Stimulated activated CD4-positive, alpha-beta T cell treated with anti-CD3 and anti-CD28 coated beads, Interleukin-1b, Interleukin-23, amount 100 ng/mL, for 24 hours (primary cell): Measurements from ENCODE around the gene CDADC1.

Experiments used
- DNase-seq, 4 experiments: peaks; one replicate each; pipeline ENCODE4 v3.0.0-alpha.2; 2020; ENCODE audit warnings: low read depth in 4 of 4, low spot score in 1 of 4

CDADC1 gene

DNA sequence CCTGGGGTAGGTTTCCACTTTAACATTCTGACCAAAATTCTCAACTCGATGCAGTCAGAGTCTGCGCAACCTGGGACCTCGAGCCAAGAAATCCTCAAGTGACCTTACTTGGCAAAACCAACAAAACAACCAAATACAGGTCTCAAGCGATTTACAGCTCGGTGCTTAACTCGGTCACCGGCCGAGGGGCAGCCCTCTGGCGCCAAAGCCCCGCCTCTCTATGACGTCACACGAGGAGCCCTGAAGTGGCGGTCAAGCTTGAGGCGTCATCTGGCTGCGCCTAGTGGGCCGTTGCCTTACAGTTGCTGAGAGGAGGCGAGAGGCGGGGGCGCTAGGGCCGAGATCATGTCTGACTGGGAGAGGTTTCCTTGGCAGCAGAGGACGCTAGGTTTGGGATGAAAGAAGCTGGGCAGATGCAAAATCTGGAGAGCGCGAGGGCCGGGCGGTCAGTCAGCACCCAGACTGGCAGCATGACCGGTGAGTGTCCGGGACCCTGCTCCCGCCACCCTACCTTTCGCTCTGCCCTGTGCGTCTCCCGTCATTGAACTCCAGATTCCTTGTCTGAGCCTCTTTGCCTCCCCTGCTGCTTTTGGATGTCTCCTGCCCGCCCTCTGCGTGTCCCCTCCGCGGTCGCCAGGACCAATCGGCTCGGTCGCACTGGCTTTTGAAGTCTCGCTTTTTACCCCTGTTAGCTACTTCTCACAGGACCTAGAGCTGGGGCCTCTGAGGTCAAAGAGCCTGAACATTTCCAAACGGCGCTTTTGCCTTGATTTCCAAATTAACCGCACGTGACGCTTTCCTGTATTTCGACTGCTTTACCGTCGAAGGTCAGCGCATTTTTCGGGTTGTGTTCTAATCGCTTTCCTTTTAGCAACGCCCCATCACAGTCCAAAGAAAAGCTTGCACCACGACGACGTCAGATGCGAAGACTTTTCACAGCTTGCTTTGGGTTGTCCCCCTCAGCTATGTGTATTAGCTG, at the start of gene CDADC1:
Gene CDADC1 (plus strand): TSS at position 283 of the 979 bp plus-strand sequence. CDS start 113 bp downstream, at position 396.
- DNase-seq, result peak; percentile 82 to 90 (median 86)

DNA sequence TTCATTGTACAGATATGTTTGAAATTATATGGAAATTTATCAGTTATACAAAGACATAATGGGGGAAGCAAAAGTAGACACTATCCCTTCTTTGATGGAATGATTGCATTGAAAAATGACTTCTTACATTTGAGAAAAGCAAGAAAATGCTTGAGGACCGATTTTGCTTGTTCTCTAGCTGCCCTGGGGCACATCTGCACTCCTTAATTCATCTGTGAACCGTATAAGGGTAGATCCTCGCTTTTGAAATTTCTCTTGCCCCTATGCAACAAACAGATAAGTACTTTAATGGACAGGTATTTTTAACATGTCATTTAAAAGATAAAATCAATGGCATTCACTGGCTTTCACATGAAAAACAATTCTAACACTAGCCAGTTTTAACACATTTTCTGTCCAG, 41.1 kb upstream of the CDADC1 start:
- DNase-seq, result no peak

DNA sequence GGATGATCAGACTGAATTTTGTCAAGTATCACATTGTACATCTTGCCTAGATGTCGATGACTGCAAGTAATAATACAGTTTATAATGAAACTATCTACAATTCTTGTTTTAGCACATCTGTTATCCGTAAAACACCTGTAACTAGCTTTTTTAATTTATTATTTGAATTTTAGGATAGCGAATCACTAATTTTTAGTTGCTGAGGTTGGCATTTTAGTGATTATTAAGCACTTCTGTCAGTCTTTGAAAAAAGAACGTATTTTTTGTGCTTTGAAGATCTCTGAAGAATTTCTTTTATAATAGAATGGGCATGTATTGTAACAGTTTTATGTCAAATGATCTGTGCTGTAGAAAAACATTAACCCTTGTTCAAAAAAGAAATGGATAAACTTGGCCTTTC, 39.1 kb upstream of the CDADC1 start:
- DNase-seq, result no peak

DNA sequence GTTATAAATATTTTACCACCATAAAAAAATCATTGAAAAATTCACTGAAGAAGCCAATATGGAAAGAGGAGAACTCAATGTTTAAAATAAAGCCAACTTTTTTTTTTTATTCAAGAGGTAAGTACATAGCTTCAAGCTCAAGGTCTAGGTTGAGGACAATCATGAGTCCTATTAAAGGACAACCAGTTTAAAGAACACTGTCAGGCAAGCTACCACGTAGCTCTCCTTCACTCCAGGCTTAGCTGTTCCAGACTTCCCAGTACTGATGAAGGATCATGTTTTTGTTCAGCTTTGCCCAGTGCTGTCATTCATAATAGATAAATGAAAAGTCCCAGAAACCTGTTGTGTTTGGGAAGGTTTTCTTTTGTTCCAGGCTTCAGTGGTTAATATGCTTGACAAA, 37.6 kb upstream of the CDADC1 start:
- no peak for DNase-seq

DNA sequence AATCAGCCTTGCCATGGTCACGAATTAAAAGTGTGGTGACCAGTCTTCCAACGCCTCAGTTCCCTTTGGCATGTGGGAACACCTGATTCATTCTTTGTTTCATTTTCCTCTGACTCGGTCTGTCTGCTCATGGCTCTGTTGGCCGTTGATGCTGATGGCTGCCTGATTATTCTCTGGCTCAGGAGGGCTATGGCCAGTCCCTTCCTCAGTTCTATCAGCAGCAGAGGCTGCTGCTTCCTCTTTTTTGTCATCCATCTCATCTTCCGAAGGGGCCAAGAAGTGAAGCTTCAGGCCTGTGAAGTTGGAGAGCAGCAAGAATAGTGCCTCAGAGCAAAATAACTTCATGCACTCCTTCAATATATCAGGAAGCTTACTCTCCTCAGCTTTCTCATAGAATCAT, 37.1 kb upstream of the CDADC1 start:
- DNase-seq, result no peak

DNA sequence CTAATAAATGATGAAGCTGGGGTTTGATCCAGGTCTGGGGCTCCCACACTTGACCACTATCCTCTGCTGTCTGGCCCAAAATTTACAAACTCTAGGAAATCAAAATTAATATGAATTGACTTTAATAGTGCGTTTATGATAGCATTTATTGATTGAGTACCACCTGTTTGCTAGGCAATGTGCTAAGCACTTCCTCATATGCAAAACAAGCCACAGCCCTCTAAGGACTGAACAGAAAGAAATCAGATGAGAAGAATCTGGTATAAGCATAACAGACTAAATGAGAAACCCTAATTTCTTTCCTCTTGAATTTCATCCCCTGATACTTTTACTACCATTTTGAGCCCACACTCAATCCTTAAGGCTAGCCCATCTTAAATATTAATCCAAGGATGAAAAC, 34.2 kb upstream of the CDADC1 start:
- DNase-seq, result no peak

DNA sequence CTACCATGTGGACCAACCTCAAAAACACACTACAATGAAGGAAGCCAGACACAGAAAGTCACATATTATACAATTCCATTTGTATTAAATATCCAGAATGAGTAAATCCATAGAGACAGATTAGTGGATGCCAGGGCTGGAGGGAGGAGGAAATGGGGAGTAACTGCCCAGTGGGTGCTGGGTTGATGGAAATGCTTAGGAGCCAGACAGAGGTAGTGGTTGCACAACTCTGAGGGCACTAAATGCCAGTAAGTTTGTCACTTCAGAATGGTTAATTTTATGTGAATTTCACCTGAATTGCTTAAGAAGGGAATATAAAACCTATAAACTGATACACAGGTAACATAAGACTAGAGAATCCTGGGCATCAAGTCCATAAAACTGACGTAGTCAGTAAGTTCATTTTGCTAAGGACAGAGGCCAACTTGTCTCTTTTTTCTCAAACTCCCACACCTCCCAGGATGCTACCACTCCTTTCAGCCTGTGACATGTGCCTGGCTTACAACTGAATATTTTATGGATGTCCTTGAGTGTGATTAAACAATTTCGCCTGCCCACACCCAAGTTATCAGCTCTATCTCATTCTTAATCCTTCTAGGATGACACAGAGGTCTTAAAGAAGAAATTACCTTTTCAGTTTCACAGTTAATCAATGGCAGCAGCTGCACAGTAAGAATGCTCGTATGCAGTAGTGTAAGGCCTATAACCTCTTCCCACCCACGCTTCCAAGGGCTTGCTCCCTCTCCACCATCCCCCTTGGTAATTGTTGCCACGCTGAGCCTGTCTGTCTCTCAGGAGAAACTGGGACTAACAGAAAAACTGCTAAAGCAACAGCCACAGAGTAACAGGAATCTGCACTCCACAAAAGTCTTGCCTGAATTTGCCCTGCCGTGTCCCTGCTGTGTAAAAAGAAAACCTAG, 33.5 kb upstream of the CDADC1 start:
- no peak for DNase-seq

DNA sequence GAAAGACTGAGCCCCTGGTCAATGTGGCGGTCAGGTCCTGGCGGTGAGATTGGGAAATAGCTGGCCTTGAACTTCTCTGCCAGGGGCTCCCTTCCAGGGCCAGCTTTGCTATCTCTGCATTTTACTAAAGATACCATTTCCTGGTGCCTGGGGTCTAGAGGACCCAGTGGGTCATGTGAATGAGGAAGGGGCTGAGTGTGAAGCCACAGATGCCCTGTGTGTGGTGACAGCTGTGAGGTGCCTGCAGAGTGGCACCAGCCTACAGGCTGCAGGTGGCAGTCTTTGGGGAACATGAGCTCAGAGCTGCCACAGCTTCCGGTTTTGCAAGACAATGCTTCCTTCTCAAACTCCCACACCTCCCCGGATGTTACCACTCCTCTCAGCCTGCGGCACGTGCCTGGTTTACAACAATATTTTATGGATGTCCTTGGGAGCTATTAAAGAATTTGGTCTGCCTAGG, 32.8 kb upstream of the CDADC1 start:
- peak in 2 of 4 experiments; percentile 13 to 25 for DNase-seq

DNA sequence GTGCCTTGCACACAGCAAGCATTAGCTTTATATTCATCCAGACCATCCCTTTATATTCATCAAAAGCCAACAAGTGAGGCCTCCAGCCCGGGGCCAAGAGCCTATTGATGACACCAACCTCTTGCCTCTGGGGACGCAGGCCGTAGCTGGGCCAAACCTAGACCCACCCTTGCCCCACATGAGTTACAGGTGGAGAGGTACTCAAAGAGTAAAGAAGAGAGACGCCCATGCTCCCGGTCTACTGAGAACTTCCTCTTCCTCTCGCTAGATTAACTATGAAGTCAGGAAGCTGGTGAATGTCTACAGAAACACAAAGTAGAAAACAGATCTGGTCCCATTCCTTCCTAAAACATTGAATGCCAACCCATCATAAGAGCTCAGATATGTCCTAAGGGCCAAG, 31.4 kb upstream of the CDADC1 start:
- no peak for DNase-seq

DNA sequence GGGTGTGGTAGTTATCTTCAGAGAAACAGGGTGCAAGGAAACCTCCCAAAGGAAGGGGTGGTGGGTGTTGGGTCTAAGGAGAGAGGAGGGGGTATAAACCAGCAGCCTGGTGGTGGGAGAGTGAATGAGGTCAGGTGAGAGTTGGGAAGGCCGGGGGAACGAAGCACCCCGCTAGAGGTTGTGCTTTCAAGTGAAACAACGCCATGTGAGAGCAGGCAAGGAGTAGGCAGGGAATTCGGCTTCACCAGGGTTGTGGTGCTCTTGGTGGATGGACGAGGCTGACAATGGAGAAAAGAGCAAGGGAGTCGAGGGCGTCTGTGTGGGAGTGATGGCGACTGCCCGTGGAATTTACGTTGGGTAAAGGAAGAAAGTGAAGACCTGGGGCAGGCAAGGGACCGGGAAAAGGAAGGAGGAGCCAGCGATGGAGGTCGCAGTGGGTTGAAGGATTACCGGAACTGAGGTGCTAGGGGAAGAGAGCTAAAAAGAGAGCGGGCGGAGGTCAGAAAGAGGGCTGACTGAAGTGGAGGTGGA, 29.7 kb upstream of the CDADC1 start:
- DNase-seq, result no peak

DNA sequence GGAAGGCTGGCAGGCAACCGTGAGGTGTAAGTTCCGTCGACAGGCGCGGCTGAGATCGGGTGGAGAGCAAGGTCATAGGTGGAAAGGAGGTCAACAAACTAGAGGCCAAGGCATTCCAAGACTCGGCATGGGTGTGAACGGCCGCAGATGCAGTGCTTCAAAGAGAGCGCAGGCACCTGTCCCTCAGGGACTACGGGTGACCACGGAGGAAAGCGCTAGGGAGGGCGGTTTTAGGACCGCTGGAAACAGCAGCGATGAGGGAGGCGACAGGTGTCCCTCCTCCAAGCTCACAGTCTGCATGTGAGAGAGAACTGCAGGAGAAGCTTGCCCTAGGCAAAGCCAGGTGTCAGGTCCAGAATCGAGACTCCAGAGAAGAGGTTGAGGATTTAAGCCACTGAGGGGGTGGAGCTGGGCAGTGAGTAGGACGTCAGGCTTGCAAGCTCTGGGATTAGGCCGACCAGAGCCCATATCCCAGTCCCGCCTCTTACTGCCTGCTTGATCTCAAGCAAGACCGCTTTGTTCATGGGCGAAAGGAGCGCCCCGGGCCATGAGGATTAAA, 29.2 kb upstream of the CDADC1 start:
- DNase-seq, result no peak

DNA sequence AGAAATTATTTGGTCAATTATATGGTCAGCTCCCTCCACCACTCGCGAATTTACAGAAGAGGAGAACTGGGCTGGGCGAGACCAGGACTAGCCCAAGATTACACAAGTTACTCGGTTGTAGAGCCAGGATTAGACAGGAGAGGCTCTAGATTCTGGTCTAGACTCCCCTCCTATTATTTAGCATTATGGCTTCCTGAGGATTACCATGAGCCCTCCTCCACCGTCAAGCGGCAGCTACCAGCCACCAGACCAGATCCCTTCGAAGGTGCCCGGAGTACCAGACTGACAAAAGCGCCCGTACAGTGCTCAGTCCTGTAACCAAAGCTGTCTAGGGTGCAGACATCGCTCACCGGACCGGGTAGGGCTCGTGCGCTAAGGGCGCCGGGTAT, 28.1 kb upstream of the CDADC1 start:
- no peak for DNase-seq

DNA sequence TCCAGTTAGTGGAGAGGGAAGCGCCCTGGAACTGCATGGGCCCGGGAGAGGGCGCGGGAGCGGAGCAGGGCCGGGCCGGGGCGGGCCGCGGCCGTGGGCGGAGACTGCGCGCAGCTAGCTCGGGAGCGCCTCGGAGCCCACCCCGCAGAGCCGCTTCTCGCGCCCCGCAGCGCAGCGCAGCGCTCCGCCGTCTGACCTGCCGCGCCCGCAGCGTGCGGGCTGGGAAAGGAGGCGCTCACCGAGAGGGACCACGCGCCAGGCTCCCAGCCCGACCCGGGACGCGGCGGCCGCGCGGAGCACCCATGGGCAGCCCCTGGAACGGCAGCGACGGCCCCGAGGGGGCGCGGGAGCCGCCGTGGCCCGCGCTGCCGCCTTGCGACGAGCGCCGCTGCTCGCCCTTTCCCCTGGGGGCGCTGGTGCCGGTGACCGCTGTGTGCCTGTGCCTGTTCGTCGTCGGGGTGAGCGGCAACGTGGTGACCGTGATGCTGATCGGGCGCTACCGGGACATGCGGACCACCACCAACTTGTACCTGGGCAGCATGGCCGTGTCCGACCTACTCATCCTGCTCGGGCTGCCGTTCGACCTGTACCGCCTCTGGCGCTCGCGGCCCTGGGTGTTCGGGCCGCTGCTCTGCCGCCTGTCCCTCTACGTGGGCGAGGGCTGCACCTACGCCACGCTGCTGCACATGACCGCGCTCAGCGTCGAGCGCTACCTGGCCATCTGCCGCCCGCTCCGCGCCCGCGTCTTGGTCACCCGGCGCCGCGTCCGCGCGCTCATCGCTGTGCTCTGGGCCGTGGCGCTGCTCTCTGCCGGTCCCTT, 27.5 kb upstream of the CDADC1 start, which contains the start of gene MLNR:
Gene MLNR (plus strand): TSS at position 303 of the 820 bp plus-strand sequence. CDS start 0 bp downstream, at position 303.
- DNase-seq, result peak; percentile 12 to 24 (median 18)

DNA sequence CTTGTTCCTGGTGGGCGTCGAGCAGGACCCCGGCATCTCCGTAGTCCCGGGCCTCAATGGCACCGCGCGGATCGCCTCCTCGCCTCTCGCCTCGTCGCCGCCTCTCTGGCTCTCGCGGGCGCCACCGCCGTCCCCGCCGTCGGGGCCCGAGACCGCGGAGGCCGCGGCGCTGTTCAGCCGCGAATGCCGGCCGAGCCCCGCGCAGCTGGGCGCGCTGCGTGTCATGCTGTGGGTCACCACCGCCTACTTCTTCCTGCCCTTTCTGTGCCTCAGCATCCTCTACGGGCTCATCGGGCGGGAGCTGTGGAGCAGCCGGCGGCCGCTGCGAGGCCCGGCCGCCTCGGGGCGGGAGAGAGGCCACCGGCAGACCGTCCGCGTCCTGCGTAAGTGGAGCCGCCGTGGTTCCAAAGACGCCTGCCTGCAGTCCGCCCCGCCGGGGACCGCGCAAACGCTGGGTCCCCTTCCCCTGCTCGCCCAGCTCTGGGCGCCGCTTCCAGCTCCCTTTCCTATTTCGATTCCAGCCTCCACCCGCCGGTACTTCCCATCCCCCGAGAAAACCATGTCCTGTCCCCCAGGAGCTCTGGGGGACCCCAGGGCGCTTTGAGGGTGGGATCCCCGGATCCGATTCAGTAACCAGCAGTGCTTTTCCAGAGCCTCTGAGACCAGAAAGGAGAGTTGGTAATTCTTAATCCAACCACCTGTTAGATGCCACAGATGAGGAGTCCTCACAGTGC, 26.7 kb upstream of the CDADC1 start:
- no peak for DNase-seq

DNA sequence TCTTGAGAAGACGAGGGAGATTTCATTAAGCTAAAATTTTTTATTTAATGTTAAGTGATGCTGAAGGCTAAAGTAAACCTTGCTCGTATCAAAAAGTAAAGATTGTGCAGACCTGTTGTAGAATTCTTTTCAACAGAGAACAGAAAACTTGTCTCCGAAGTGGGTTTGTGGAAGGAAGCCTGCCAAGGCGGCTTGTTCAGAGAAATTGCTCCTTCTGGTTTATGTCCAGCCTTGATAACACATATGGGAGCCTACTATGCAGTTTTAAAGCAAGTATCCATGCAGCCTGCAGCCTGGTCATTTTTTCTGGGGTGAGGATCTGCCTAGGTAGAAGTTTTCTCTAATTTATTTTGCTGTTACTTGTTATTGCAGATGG, 26.1 kb upstream of the CDADC1 start:
- DNase-seq, result no peak

DNA sequence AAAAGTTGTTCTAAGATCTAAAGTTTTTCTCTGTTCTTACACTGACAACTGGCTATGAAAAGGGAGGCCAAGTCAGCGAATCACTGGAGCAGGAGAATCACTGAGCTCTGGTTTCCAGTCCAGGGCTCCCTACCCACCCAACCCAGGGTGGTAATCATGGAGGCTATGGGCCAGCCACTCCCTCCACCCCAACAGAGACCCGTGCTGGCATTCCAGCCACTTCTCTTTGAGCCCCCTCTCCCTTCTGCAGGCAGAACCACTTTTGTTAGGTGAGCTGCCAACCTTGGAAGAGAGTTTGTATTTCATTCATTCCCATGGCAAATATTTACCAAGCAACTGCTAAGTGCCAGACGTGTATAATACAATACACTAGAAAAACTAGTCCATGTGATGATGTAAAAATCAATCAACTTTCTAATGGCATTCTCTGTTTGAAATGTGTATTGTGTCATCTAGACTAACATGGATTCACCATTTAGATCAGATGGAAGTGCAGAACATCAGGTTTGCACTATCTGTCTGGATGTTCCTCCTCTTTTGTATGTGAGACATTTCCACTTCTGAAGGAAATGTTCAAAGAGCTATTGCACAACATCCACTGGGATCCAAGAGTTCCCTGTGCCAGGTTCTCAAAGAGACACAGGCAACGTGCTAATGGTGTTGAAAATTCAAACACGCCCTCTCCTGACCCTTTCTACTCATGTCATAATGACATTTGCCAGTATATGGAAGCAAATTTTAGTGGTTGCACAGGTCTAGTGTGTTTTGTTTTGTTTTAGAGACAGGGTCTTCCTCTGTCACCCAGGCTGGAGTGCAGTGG, 22.3 kb upstream of the CDADC1 start:
- DNase-seq, result no peak

DNA sequence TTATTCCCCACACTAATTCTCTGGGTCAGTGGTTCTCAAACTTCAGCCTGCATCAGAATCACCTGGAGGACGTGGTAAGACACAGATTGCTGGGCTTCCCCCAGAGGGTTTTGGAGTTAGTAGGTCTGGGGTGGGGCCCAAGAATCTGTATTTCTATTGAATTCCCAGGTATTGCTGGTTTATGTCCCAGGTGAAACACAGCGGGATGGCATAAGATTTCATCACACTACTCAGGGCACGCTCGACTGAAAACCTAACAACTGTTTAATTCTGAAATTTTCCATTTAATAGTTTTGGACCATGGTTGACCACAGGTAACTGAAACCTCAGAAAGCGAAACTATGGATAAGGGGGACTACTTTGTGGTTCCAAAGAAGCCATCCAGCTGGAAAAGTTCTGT, 21.1 kb upstream of the CDADC1 start:
- no peak for DNase-seq

DNA sequence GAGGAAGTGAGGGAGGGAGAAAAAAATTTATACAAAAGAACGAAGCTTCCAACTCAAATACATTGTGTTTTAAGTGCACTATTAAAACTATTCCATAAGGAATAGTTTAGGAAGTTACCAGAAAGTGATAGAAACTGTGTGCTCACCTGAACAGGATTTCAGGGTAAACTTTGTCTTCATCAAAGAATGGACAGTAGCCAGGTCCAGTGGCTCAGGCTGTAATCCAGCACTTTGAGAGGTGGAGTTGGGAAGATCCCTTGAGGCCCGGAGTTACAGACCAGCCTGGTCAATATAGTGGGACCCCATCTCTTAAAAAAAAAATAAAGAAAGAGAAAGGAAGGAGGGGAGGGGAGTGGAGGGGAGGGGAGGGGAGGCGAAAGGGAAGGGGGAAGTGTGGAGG, 13.0 kb upstream of the CDADC1 start:
- no peak for DNase-seq
